MG63 (cell line): Measurements from ENCODE around the gene ZFPL1. TPM values are rescaled to one million over a fixed set of nuclear protein-coding genes. Genes with fewer than 3 reads are reported as not detected.

ENCODE experiments used
- DNase-seq: peaks from one replicate; pipeline ENCODE4 v3.0.0-alpha.2; 2020
- H3K27me3 ChIP-seq: fragments of 250-450 bp; sonication (Bioruptor Pico); 2 replicates; pipeline ENCODE4 v1.5.1; 2020; ENCODE audit warnings: mild to moderate bottlenecking, moderate library complexity
- H3K36me3 ChIP-seq: fragments of 250-450 bp; sonication (Bioruptor Pico); 2 replicates; pipeline ENCODE4 v1.5.1; 2020; ENCODE audit warnings: mild to moderate bottlenecking, moderate library complexity
- H3K4me3 ChIP-seq: fragments of 250-450 bp; sonication (Bioruptor Pico); 2 replicates; pipeline ENCODE4 v1.5.1; 2020; ENCODE audit warnings: mild to moderate bottlenecking, moderate library complexity
- H3K9me3 ChIP-seq: fragments of 250-450 bp; sonication (Bioruptor Pico); 2 replicates; pipeline ENCODE4 v1.5.1; 2020; ENCODE audit warnings: mild to moderate bottlenecking, moderate library complexity
- total RNA-seq: library from RNA; depleted of rRNA; stranded (reverse); fragments of >200 nt; shearing (Covaris generic); gene quantifications from 2 replicates; pipeline ENCODE4 v1.2.3, GENCODE V29; 2014; ENCODE audit warnings: low replicate concordance

ZFPL1 gene
- total RNA-seq, 1 experiment from 2014 or later = 70.2 TPM

DNA sequence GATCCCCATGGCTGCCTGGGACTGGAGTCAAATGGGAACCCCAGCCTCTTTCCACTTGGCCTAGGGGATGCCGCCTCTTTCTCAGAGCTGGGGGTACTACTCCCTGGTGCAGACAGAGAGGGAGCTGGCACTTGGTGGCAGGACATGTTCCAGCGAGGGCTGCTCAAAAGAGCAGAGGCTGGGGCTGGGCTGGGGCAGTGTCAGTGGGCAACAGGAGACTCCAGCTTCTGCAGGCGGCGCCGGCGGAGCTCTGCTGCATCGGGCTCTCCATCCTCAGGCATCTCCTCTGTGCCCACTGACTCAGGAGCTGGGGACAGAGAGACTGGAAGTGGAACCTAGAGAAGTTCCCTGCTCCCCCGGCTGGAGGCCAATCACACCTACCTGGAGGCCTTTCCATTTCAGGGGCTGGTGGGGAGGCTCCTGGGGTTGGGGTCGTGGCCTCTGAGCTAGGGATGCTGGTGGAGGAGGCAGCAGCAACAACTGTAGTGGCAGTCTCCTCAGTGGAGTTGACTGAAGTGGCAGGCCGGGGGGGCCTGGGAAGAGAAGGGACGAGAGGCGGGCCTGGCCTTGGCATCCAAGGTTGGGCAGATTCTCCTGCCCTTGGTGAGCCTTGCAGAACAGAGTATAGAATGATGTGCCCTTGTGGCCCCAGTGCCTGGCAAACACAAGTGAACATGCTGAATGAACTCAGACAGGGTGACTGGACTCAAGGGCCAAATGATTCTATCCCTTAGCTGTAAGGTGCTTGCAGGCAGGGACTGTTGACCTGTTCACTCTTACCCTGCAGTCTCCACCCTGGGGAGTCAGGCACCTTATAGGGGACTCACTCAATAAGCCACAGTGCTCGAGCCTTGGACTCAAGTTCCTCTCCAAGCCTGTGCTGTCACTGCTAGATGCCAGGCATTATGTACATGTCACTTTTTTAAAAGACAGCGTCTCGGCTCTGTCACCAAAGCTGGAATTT is 44.4 kb downstream of the ZFPL1 start:
- peaks cover 52% of the 10 kb centered on the region for H3K36me3 ChIP-seq
- no peaks in the 10 kb centered on the region for H3K27me3 ChIP-seq
- no peak for DNase-seq
- H3K4me3 ChIP-seq = no peak overlapping the region
- H3K9me3 ChIP-seq = no peaks in the 10 kb centered on the region

DNA sequence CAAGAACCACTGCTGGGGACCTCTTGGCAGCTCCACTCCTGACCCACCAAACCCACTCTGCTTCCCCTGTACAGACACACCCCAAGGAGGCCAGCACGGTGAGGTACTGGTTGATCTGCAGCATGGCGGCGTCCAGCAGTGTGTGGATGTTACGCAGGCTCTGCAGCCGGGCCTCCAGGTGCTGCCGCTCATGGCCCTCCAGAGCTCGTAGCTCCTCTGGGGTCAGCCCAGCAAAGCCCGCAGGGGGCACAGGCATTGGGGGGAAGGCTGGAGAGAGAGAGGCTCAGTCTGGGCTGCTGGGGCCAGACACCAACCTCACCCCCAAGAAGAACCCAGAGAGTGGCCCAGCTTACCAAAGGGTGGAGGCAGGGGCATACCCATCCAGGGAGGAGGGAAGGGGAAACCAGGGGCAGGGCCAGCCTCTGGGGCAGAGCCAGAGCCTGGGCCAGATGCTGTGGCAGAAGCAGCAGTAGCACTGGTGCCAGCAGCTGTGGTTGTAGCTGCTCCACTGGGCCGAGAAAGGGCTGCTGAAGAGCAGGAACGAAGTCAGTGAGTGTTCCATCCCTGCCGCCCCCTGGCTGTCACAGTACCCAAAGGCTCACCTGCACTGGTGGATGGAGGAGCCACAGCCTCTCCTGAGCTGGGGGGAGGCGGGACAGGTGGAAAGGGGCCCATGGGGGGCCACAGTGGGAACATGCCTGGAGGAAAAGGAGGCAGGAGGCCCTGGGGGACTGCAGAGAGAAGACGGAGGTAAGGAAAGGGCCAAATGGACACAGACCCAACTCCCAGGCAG is 45.8 kb downstream of the ZFPL1 start:
- H3K9me3 ChIP-seq = no peaks in the 10 kb centered on the region
- H3K4me3 ChIP-seq = no peak overlapping the region
- no peaks in the 10 kb centered on the region for H3K27me3 ChIP-seq
- no peak for DNase-seq
- H3K36me3 ChIP-seq = peaks cover 50% of the 10 kb centered on the region

DNA sequence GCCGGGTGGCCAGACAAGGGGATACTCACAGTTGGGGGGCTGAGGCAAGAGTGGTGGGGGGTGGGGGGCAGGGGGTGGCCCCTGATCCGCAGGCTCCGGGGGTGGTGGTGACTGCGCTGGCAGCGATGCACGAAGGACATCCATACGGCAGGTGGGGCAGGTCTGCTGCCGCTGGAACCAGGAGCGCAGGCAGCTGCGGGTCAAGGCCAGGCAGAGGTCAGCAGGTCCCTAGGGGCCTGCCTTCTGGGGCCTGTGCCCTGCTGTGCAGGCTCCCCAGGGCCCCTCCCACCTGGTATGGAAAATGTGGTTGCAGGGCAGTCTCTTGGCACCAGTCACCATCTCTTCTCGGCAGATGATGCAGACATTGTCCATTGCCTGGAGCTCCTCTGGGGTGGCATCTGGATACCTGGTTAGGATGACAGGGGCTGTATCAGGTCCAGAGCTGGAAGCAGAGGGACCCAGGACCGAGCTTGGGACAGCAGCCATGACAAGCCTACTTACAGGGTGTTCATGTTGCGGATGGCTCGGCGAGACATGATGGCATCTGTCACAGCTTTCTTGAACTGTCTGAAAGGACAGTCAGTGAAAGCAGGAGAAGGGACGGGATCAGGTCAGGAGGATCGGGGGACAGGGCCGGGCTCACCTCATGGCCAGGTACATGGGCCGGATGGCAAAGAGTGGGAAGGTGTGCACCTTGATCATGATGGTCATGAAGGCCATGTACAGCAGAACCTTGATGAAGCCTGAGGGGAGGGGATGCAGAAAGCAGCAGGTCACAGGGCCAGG is 46.8 kb downstream of the ZFPL1 start:
- Histone ChIP-seq H3K4me3 (no peak overlapping the region), H3K9me3 (no peaks in the 10 kb centered on the region), H3K36me3 (peaks cover 49% of the 10 kb centered on the region), H3K27me3 (no peaks in the 10 kb centered on the region)
- DNase-seq = no peak

DNA sequence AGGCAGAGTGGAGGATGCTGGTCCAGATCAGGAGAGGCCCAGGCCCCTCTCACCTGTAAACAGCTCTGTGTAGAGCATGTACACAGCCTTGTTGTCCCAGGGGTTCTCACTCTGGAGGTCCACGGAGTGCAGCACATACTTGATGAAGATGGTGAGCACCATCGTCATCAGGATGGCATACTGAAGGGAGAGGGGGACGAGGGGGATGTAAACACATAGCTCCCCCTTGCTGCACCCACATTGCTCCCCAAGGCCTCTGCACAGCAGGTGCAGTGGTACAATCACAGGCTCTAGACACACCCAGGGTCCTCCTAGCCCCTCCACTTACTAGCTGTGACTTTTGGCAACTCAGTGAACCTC is 47.4 kb downstream of the ZFPL1 start:
- Histone ChIP-seq H3K27me3 (no peaks in the 10 kb centered on the region), H3K9me3 (no peaks in the 10 kb centered on the region), H3K4me3 (no peak overlapping the region), H3K36me3 (peaks cover 49% of the 10 kb centered on the region)
- no peak for DNase-seq

DNA sequence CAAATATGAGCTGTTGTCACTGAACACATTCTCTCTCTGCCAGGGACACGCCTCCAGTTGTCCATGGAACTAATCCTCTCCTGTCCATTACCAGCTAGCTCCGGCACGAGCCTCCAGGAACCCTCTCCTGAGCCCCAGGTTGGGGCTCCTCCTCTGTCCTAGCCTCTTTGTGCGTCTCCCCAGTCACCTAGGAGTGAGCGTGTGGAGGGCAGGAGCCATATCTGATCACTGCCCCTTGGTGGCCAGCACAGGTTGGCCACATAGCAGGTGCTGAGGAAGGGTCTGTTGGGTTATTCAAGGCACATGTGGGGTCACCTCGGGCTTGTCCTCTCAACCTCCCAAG is 47.8 kb downstream of the ZFPL1 start:
- H3K9me3 ChIP-seq = no peaks in the 10 kb centered on the region
- no peak for DNase-seq
- peaks cover 48% of the 10 kb centered on the region for H3K36me3 ChIP-seq
- no peaks in the 10 kb centered on the region for H3K27me3 ChIP-seq
- H3K4me3 ChIP-seq = no peak overlapping the region

DNA sequence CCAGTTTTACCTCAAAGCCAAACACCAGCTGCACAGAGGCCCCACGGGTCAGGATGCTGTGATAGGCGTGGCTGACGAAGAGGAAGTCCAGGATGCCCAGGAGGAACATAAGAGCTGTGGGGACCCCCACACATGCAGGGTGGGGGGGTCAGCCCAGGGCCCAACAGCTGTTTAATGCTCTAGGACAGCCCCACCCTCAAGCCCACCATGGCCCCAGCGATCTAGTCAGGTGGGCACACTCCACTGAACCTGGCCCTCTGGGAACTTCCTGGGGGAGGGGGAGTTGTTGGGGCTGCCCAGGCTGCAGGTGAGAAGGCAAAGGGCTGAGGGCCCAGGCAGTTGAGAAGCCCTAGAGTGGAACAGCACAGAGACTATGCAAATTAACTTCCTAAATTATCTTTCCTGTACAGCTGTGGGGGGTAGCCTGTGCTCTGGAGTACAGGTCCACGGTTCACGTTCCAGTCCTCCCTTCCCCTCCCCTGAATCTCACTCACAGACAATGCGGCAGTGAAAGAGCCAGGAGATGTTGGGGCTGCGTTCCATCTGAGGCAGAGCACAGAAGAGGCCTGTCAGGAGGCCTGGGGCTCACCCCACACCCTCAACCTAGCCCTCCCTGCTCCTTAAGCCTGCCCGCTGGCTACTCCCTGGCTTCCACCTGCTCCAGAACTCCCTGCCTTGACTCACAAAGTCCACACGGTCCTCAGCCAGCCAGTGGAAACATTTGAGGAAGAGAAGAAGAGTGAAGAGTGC is 48.4 kb downstream of the ZFPL1 start:
- no peak overlapping the region for H3K4me3 ChIP-seq
- H3K27me3 ChIP-seq = no peaks in the 10 kb centered on the region
- H3K9me3 ChIP-seq = no peaks in the 10 kb centered on the region
- no peak for DNase-seq
- H3K36me3 ChIP-seq = peaks cover 43% of the 10 kb centered on the region

DNA sequence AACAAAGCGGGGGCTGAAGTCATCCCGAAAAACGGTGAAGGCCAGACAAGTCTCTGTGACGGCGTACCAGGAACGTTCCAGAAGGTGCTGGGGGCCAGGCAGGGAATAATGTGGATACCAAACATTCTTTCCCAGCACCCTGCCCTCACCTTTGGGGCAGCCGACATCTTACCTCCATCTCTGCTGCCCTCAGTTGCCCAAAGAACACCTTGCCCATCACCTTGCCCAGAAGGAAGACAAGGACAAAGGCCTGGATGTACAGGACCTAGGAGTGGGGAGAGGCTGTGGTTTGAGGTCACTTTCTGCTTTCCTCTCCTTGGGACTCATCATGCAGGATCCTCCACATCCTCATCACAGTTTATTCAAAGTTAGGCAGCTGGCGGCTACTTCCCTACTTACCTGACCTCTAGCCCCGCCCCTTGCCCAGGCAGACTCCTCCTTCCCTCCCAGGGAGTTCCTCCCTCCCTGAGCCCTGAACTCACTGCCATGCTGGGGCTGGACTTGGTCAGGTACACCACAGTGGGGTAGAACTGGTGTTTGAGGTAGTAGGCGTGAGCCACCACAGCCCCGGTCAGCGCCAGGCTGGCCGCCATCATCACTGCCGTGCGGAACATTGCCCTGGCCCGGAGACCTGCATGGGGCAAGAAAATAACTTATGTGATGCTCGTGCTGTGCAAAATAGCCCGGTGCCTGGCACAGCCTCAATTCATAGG is 49.1 kb downstream of the ZFPL1 start:
- Histone ChIP-seq H3K4me3 (peak overlapping the region; percentile 97), H3K27me3 (no peaks in the 10 kb centered on the region), H3K36me3 (peaks cover 43% of the 10 kb centered on the region), H3K9me3 (no peaks in the 10 kb centered on the region)
- DNase-seq = no peak

DNA sequence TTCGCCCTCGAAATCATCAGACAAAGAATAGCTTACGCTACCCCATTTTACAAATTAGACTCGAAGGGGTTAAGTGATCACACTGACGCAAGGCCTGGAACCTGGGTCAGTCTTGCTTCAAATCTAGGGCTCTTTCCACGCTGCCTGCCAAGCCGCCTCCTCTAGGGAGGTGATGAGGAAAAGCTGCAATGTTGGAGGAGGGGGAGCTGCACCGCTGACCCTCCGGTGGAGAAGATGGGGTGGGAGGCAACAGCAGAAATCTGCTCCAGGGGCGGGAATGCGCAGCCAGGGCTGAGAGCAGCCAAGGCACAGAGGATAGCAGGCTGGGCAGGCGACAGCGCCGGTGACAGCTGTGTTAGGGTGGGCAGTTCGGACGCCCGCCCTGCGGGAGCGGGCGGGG is 49.7 kb downstream of the ZFPL1 start:
- Histone ChIP-seq H3K36me3 (peaks cover 39% of the 10 kb centered on the region), H3K27me3 (no peaks in the 10 kb centered on the region; the same call in 1 of the 2 replicates), H3K4me3 (peak overlapping the region; percentile 97), H3K9me3 (no peaks in the 10 kb centered on the region; the same call in 1 of the 2 replicates)
- DNase-seq = no peak

DNA sequence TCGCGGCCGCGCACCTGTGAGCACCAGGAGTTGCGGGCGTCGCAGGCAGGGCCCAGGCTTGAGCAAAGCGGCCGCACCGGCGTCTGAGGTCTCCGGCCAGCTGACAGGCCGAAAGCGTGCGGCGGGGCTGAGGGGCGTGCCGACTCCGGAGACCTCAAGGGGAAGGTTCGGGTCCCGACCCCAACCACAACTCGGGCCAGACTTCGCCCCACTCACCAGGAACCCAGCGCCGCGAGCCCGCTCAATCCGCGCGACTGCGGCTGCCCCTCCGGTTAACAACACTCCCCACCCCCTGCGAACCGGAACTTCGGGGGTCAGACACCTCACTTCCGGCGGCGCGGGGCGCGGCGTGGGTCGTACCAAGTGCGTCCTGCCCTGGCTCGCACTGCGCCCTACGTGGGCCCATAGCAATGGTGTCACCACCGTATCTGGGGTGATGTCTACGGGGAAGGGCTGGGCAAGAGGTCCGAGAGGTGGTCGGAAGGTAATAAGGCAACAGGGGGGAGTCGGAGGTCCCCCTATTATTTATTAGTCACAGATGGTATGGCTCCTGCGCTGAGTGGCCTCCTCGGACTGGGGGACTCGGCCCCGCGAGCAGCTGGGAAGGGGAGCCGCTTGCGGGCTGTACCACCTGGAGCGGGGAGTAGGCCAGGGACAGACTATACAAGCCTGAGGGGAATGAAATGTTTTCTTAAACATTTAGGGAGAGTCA is 50.4 kb downstream of the ZFPL1 start, which contains the start of gene SYVN1:
Gene SYVN1, minus strand, starts transcription at position 280 of the 712 bp plus-strand sequence. CDS start 918 bp downstream, outside the sequence.
- DNase-seq = peak; percentile 90
- Histone ChIP-seq H3K27me3 (no peaks in the 10 kb centered on the region; the same call in 1 of the 2 replicates), H3K9me3 (no peaks in the 10 kb centered on the region; the same call in 1 of the 2 replicates), H3K36me3 (peaks cover 36% of the 10 kb centered on the region), H3K4me3 (peak within 1 kb of the TSS; percentile 97)

DNA sequence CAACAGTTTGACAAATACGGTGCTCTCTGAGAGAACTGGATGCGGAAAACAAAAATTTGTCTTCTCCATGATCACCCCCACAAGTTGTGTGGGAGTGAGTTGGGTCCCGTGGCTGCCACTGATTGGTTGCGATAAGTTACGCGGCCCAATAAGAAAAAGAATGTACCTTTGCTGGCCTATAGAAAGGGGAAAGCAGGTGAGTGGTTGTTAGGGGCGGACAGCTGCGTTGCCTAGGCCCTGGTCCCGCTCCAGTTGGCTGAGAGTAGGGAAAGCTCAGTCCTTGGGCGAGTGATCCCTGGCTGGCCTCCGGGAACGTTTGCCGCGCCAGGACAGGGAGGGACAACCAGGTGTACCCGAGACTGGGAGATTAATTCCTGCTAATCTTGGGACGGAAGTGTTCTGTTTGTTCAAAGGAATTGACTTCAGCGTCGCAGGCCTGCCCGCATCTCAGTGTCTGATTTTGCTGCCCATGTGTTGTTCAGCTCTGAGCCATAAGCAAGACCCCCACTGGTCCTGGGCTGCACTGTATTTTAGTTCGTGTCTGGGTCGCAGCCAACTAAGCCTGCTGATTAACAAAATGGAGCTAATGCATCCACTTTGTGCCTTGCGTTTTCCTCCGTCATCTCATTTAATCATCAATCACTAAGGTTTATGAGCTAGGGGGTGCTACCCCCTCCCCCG is 51.1 kb downstream of the ZFPL1 start:
- DNase-seq = peak; percentile 94
- Histone ChIP-seq H3K27me3 (peaks cover 2% of the 10 kb centered on the region), H3K4me3 (peak overlapping the region; percentile 97), H3K36me3 (peaks cover 35% of the 10 kb centered on the region), H3K9me3 (no peaks in the 10 kb centered on the region; the same call in 1 of the 2 replicates)

DNA sequence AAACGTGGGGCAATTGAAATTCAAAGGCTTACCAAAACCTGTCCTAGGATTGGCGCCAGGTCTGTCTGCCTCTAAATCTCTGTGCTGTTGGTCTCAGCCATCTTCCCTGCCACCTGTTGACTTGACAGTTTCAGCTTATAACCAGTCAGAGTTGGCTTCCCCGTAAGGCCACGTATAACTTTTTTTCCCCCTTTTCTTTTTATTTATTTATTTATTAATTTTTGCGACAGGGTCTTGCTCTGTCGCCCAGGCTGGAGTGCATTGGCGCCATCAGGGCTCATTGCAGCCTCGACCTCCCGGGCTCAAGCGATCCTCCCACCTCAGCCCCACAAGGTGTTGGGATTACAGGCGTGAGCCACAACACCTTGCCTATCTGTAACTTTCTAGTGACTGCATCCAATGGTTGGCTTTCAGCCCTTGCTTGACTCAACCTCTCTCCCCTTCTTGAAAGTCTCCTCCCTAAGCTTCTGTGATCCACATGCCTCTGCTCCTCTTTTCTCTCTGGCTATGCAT is 51.7 kb downstream of the ZFPL1 start:
- Histone ChIP-seq H3K27me3 (peaks cover 8% of the 10 kb centered on the region), H3K4me3 (peak overlapping the region; percentile 97), H3K36me3 (peaks cover 34% of the 10 kb centered on the region), H3K9me3 (no peaks in the 10 kb centered on the region; the same call in 1 of the 2 replicates)
- DNase-seq = no peak

DNA sequence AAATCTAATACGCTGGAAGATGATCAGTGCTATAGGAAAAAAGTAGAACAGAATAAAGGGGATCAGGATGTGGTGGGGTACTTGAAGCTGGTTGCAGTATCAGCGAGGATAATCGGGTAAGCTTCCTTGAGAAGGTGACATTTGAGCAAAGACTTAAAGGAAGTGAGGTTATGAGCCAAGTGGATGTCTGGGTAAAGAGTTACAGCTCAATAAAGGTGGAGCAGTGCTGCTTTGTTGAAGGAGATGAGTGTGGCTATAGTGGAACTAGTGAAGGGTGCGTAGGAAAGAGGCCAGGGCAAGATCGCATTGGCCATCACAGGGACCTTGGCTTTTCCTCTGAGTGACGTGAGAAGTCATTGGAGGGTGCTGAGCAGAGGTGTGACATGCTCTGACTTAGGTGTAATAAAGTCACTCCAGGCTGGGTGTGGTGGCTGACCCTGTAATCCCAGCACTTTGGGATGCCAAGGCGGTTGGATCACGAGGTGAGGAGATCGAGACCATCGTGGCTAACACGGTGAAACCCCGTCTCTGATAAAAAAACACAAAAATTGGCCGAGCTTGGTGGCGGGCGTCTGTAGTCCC is 52.6 kb downstream of the ZFPL1 start:
- DNase-seq = no peak
- peaks cover 27% of the 10 kb centered on the region for H3K36me3 ChIP-seq

More for the DNA sequence above, 52.6 kb downstream of the ZFPL1 start:
- H3K9me3 ChIP-seq = no peaks in the 10 kb centered on the region; the same call in 1 of the 2 replicates
- H3K27me3 ChIP-seq = peaks cover 13% of the 10 kb centered on the region
- H3K4me3 ChIP-seq = no peak overlapping the region
